Measurements from ENCODE around the gene MLPH.
A peak's percentile ranks its signal among the peaks of the same experiment; 100 is the strongest.

Gene MLPH

GRCh38 chr2:237487496-237487895 lies 445 bp downstream of the MLPH start:
- Histone ChIP-seq H3K18ac (ENCODE audit: low read length) (peak overlapping the region; percentile 19), H3K4me2 (ENCODE audit: insufficient read depth, low read length, poor library complexity, severe bottlenecking) (peak overlapping the region; percentile 86)
- no CpG with 5 or more reads among the region's 14 CpGs for WGBS, 2 donors (ENCODE audit: extremely low coverage in 2 of 2, insufficient read length in 2 of 2, insufficient replicate concordance in 1 of 2)

GRCh38 chr2:237488295-237488694 lies 1.2 kb downstream of the MLPH start:
- peaks cover 0 to 2% of the 10 kb centered on the region in 2 donors for H3K4me1 ChIP-seq (ENCODE audit: control insufficient read depth in 2 of 2, insufficient read depth in 1 of 2, low read depth in 1 of 2, low read length in 2 of 2)
- no peak overlapping the region for H3K27ac ChIP-seq (replicated peaks; ENCODE audit: low read length)
- WGBS, 2 donors (ENCODE audit: extremely low coverage in 2 of 2, insufficient read length in 2 of 2, insufficient replicate concordance in 1 of 2): no CpG with 5 or more reads among the region's 6 CpGs
- no peak overlapping the region for H2BK12ac ChIP-seq (ENCODE audit: low read length)
- no peaks in the 10 kb centered on the region for H3K36me3 ChIP-seq (replicated peaks in 1 of 2; ENCODE audit: control insufficient read depth in 2 of 2, insufficient read depth in 2 of 2, low read length in 2 of 2)
- no peak overlapping the region for H3K4me3 ChIP-seq (ENCODE audit: low read length in 2 of 2)
- no peak overlapping the region for H3K14ac ChIP-seq (ENCODE audit: low read length)
- no peaks in the 10 kb centered on the region for H3K79me1 ChIP-seq (ENCODE audit: low read depth, low read length)
- H4K8ac ChIP-seq (ENCODE audit: low read depth, low read length): no peak overlapping the region
- no peak overlapping the region for H3K18ac ChIP-seq (ENCODE audit: low read length)
- no peak overlapping the region for H2AK5ac ChIP-seq (ENCODE audit: low read depth, low read length)
- no peak overlapping the region for H2BK120ac ChIP-seq (ENCODE audit: low read depth, low read length)
- H3K27me3 ChIP-seq (ENCODE audit: control insufficient read depth in 3 of 3, insufficient read depth in 3 of 3, low read depth in 1 of 3, low read length in 3 of 3): peaks cover 11 to 53% (median 35%) of the 10 kb centered on the region in 3 experiments
- peaks cover 9 to 10% of the 10 kb centered on the region in 2 donors for H3K9me3 ChIP-seq (replicated peaks in 1 of 2; ENCODE audit: control insufficient read depth in 2 of 2, insufficient read depth in 1 of 2, low read depth in 1 of 2, low read length in 2 of 2)
- no peak overlapping the region for H3K23ac ChIP-seq (ENCODE audit: low read depth, low read length, poor library complexity)
- no peak overlapping the region for H2BK15ac ChIP-seq (ENCODE audit: low read length)
- no peak overlapping the region for H3K4me2 ChIP-seq (ENCODE audit: insufficient read depth, low read length, poor library complexity, severe bottlenecking)
- no peak overlapping the region for H4K91ac ChIP-seq (ENCODE audit: low read depth, low read length, poor library complexity)
- H2BK5ac ChIP-seq (ENCODE audit: low read length): no peak overlapping the region
- DNase-seq (ENCODE audit: low spot score): no peak
- no peak overlapping the region for H2AFZ ChIP-seq (ENCODE audit: low read length)
- H3K4ac ChIP-seq (ENCODE audit: low read length): no peak overlapping the region
- H3K9ac ChIP-seq (ENCODE audit: low read depth, low read length, poor library complexity): no peak overlapping the region

More at GRCh38 chr2:237487496-237487895, 445 bp downstream of the MLPH start:
- no peak overlapping the region for H2AK5ac ChIP-seq (ENCODE audit: low read depth, low read length)
- no peak overlapping the region for H2BK12ac ChIP-seq (ENCODE audit: low read length)
- H3K4ac ChIP-seq (ENCODE audit: low read length): no peak overlapping the region
- H3K79me1 ChIP-seq (ENCODE audit: low read depth, low read length): no peaks in the 10 kb centered on the region
- H2BK15ac ChIP-seq (ENCODE audit: low read length): no peak overlapping the region
- no peak overlapping the region for H3K27ac ChIP-seq (replicated peaks; ENCODE audit: low read length)
- no peak overlapping the region for H3K9ac ChIP-seq (ENCODE audit: low read depth, low read length, poor library complexity)
- H2AFZ ChIP-seq (ENCODE audit: low read length): no peak overlapping the region
- H2BK5ac ChIP-seq (ENCODE audit: low read length): peak overlapping the region; percentile 19
- H4K91ac ChIP-seq (ENCODE audit: low read depth, low read length, poor library complexity): no peak overlapping the region
- no peaks in the 10 kb centered on the region for H3K36me3 ChIP-seq (replicated peaks in 1 of 2; ENCODE audit: control insufficient read depth in 2 of 2, insufficient read depth in 2 of 2, low read length in 2 of 2)
- DNase-seq (ENCODE audit: low spot score): no peak
- peak overlapping the region; percentile 84 for H3K14ac ChIP-seq (ENCODE audit: low read length)
- H3K27me3 ChIP-seq (ENCODE audit: control insufficient read depth in 3 of 3, insufficient read depth in 3 of 3, low read depth in 1 of 3, low read length in 3 of 3): peaks cover 11 to 61% (median 35%) of the 10 kb centered on the region in 3 experiments
- H3K9me3 ChIP-seq (replicated peaks in 1 of 2; ENCODE audit: control insufficient read depth in 2 of 2, insufficient read depth in 1 of 2, low read depth in 1 of 2, low read length in 2 of 2): peaks cover 9 to 10% of the 10 kb centered on the region in 2 donors
- peak overlapping the region; percentile 75 for H3K23ac ChIP-seq (ENCODE audit: low read depth, low read length, poor library complexity)
- H4K8ac ChIP-seq (ENCODE audit: low read depth, low read length): no peak overlapping the region
- H2BK120ac ChIP-seq (ENCODE audit: low read depth, low read length): no peak overlapping the region
- peak overlapping the region in 1 of 2 donors; percentile 76 for H3K4me3 ChIP-seq (ENCODE audit: low read length in 2 of 2)
- H3K4me1 ChIP-seq (ENCODE audit: control insufficient read depth in 2 of 2, insufficient read depth in 1 of 2, low read depth in 1 of 2, low read length in 2 of 2): peaks cover 0 to 2% of the 10 kb centered on the region in 2 donors

GRCh38 chr2:237488901-237489860 lies 2.1 kb downstream of the MLPH start:
- Histone ChIP-seq H2BK15ac (ENCODE audit: low read length) (no peak overlapping the region), H3K4ac (ENCODE audit: low read length) (no peak overlapping the region), H3K4me2 (ENCODE audit: insufficient read depth, low read length, poor library complexity, severe bottlenecking) (no peak overlapping the region), H4K91ac (ENCODE audit: low read depth, low read length, poor library complexity) (no peak overlapping the region), H3K9ac (ENCODE audit: low read depth, low read length, poor library complexity) (no peak overlapping the region), H3K9me3 (replicated peaks in 1 of 2; ENCODE audit: control insufficient read depth in 2 of 2, insufficient read depth in 1 of 2, low read depth in 1 of 2, low read length in 2 of 2) (peaks cover 9 to 10% of the 10 kb centered on the region in 2 donors), H3K4me3 (ENCODE audit: low read length in 2 of 2) (no peak overlapping the region), H4K8ac (ENCODE audit: low read depth, low read length) (no peak overlapping the region), H3K36me3 (replicated peaks in 1 of 2; ENCODE audit: control insufficient read depth in 2 of 2, insufficient read depth in 2 of 2, low read length in 2 of 2) (no peaks in the 10 kb centered on the region), H3K79me1 (ENCODE audit: low read depth, low read length) (no peaks in the 10 kb centered on the region), H2BK5ac (ENCODE audit: low read length) (no peak overlapping the region), H3K27ac (replicated peaks; ENCODE audit: low read length) (no peak overlapping the region), H2BK12ac (ENCODE audit: low read length) (no peak overlapping the region), H3K23ac (ENCODE audit: low read depth, low read length, poor library complexity) (no peak overlapping the region), H3K18ac (ENCODE audit: low read length) (no peak overlapping the region), H3K4me1 (ENCODE audit: control insufficient read depth in 2 of 2, insufficient read depth in 1 of 2, low read depth in 1 of 2, low read length in 2 of 2) (peaks cover 0 to 2% of the 10 kb centered on the region in 2 donors), H2BK120ac (ENCODE audit: low read depth, low read length) (no peak overlapping the region), H2AFZ (ENCODE audit: low read length) (no peak overlapping the region), H3K27me3 (ENCODE audit: control insufficient read depth in 3 of 3, insufficient read depth in 3 of 3, low read depth in 1 of 3, low read length in 3 of 3) (peaks cover 11 to 50% (median 35%) of the 10 kb centered on the region in 3 experiments), H3K14ac (ENCODE audit: low read length) (no peak overlapping the region), H2AK5ac (ENCODE audit: low read depth, low read length) (no peak overlapping the region)
- DNase-seq (ENCODE audit: low spot score): no peak
- no CpG with 5 or more reads among the region's 6 CpGs for WGBS, 2 donors (ENCODE audit: extremely low coverage in 2 of 2, insufficient read length in 2 of 2, insufficient replicate concordance in 1 of 2)

- H3K27ac ChIP-seq (replicated peaks; ENCODE audit: low read length): no peak overlapping the region
- no peak overlapping the region for H2BK15ac ChIP-seq (ENCODE audit: low read length)
- no peak overlapping the region for H2AK5ac ChIP-seq (ENCODE audit: low read depth, low read length)
- H2AFZ ChIP-seq (ENCODE audit: low read length): no peak overlapping the region
- peaks cover 0 to 2% of the 10 kb centered on the region in 2 donors for H3K4me1 ChIP-seq (ENCODE audit: control insufficient read depth in 2 of 2, insufficient read depth in 1 of 2, low read depth in 1 of 2, low read length in 2 of 2)
- no peak for DNase-seq (ENCODE audit: low spot score)
- WGBS, 2 donors (ENCODE audit: extremely low coverage in 2 of 2, insufficient read length in 2 of 2, insufficient replicate concordance in 1 of 2): no CpG with 5 or more reads among the region's 8 CpGs
- peaks cover 11 to 45% (median 35%) of the 10 kb centered on the region in 3 experiments for H3K27me3 ChIP-seq (ENCODE audit: control insufficient read depth in 3 of 3, insufficient read depth in 3 of 3, low read depth in 1 of 3, low read length in 3 of 3)
- H3K4me3 ChIP-seq (ENCODE audit: low read length in 2 of 2): no peak overlapping the region
- no peak overlapping the region for H3K4ac ChIP-seq (ENCODE audit: low read length)
- peaks cover 9 to 10% of the 10 kb centered on the region in 2 donors for H3K9me3 ChIP-seq (replicated peaks in 1 of 2; ENCODE audit: control insufficient read depth in 2 of 2, insufficient read depth in 1 of 2, low read depth in 1 of 2, low read length in 2 of 2)
- no peak overlapping the region for H4K91ac ChIP-seq (ENCODE audit: low read depth, low read length, poor library complexity)
- H4K8ac ChIP-seq (ENCODE audit: low read depth, low read length): no peak overlapping the region
- H2BK5ac ChIP-seq (ENCODE audit: low read length): no peak overlapping the region
- no peak overlapping the region for H3K9ac ChIP-seq (ENCODE audit: low read depth, low read length, poor library complexity)
- H3K23ac ChIP-seq (ENCODE audit: low read depth, low read length, poor library complexity): no peak overlapping the region
- H2BK120ac ChIP-seq (ENCODE audit: low read depth, low read length): no peak overlapping the region
- H3K79me1 ChIP-seq (ENCODE audit: low read depth, low read length): no peaks in the 10 kb centered on the region
- H3K14ac ChIP-seq (ENCODE audit: low read length): no peak overlapping the region
- no peak overlapping the region for H3K18ac ChIP-seq (ENCODE audit: low read length)
- no peak overlapping the region for H3K4me2 ChIP-seq (ENCODE audit: insufficient read depth, low read length, poor library complexity, severe bottlenecking)
- no peak overlapping the region for H2BK12ac ChIP-seq (ENCODE audit: low read length)
- H3K36me3 ChIP-seq (replicated peaks in 1 of 2; ENCODE audit: control insufficient read depth in 2 of 2, insufficient read depth in 2 of 2, low read length in 2 of 2): no peaks in the 10 kb centered on the region
Measured at GRCh38 chr2:237490009-237490711, 3.1 kb downstream of the MLPH start.
